HEK293T (cell line): ENCODE data around the gene ADGRE3.

Experiments used
- BHLHE40 ChIP-seq: fragments of 450-650 bp; IDR thresholded peaks from 2 replicates; pipeline ENCODE4 v1.6.1; 2016; ENCODE audit warnings: mild to moderate bottlenecking, moderate library complexity, borderline replicate concordance
- CTBP1 ChIP-seq: fragments of 450-650 bp; IDR thresholded peaks from 2 replicates; pipeline ENCODE4 v1.6.1; 2016; ENCODE audit warnings: borderline replicate concordance
- ELF4 ChIP-seq: fragments of 450-650 bp; IDR thresholded peaks from 2 replicates; pipeline ENCODE4 v1.6.1; 2017; ENCODE audit warnings: antibody characterized with exemption
- FOXA1 ChIP-seq: fragments of 450-650 bp; IDR thresholded peaks from 2 replicates; pipeline ENCODE4 v1.6.1; 2016; ENCODE audit warnings: mild to moderate bottlenecking
- FOXK2 ChIP-seq: fragments of 450-650 bp; IDR thresholded peaks from 2 replicates; pipeline ENCODE4 v1.6.1; 2016; ENCODE audit warnings: mild to moderate bottlenecking
- FOXM1 ChIP-seq: fragments of 450-650 bp; IDR thresholded peaks from 2 replicates; pipeline ENCODE4 v1.6.1; 2017; ENCODE audit warnings: mild to moderate bottlenecking, borderline replicate concordance
- HDGF ChIP-seq: fragments of 450-650 bp; IDR thresholded peaks from 2 replicates; pipeline ENCODE4 v1.6.1; 2017; ENCODE audit warnings: antibody characterized with exemption, borderline replicate concordance
- NFRKB ChIP-seq: fragments of 450-650 bp; IDR thresholded peaks from 2 replicates; pipeline ENCODE4 v1.6.1; 2016; ENCODE audit warnings: mild to moderate bottlenecking, moderate library complexity
- SP1 ChIP-seq: fragments of 450-650 bp; IDR thresholded peaks from 2 replicates; pipeline ENCODE4 v1.6.1; 2017
- SUZ12 ChIP-seq: fragments of 450-650 bp; IDR thresholded peaks from 2 replicates; pipeline ENCODE4 v1.6.1; 2016; ENCODE audit warnings: mild to moderate bottlenecking
- TARDBP ChIP-seq: fragments of 450-650 bp; IDR thresholded peaks from 2 replicates; pipeline ENCODE4 v1.6.1; 2016
- ZNF384 ChIP-seq: fragments of 450-650 bp; IDR thresholded peaks from 2 replicates; pipeline ENCODE4 v1.6.1; 2016
- TF ChIP-seq, protein P1 (sequence below): fragments of 450-650 bp; IDR thresholded peaks from 2 replicates; pipeline ENCODE4 v1.6.1; 2016

DNA sequence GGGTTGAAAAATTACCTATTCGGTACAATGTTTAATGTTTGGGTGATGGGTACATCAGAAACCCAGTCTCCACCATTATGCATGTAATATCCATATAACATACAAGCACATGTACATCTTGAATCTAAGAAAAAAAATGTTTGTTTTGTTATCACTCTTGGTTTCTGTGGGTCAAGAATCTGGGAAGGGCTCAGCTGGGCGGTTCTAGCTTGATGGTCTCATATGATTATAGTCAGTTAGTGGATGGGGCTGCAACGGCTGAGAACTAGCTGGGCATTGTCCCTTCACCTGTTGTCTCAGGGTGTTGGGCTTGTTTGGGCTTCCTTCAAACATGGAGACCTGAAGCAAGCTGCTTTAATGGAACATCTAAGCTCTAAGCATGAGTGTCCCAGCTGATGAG lies 4.7 kb downstream of the ADGRE3 start:
- no peak for TF ChIP-seq CTBP1
- no peak for TF ChIP-seq SUZ12
- no peak for TF ChIP-seq FOXK2
- no peak for TF ChIP-seq BHLHE40
- TF ChIP-seq SP1, result no peak
- TF ChIP-seq TARDBP, result no peak
- TF ChIP-seq ELF4, result no peak
- TF ChIP-seq FOXM1, result no peak
- TF ChIP-seq FOXA1, result no peak
- no peak for TF ChIP-seq NFRKB
- TF ChIP-seq, protein P1, sequence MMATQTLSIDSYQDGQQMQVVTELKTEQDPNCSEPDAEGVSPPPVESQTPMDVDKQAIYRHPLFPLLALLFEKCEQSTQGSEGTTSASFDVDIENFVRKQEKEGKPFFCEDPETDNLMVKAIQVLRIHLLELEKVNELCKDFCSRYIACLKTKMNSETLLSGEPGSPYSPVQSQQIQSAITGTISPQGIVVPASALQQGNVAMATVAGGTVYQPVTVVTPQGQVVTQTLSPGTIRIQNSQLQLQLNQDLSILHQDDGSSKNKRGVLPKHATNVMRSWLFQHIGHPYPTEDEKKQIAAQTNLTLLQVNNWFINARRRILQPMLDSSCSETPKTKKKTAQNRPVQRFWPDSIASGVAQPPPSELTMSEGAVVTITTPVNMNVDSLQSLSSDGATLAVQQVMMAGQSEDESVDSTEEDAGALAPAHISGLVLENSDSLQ, result no peak
- TF ChIP-seq HDGF, result no peak
- TF ChIP-seq ZNF384, result no peak
